Measurements from ENCODE around the gene PRR19.

- TF ChIP-seq POLR2A (IDR thresholded peaks at IDR 0.05) (no peak), CTCF (IDR thresholded peaks at IDR 0.05) (no peak), EP300 (IDR thresholded peaks at IDR 0.05) (no peak), POLR2AphosphoS5 (IDR thresholded peaks at IDR 0.05) (no peak)
These were observed 14.7 kb upstream of the PRR19 start for GRCh38 chr19:42287017-42287826.

Measured in upper lobe of left lung (tissue), 4 donors.